ENCODE measurements around the gene OPTC. TPM values are rescaled to one million over a fixed set of nuclear protein-coding genes. Genes with fewer than 3 reads are reported as not detected.

Gene OPTC
- total RNA-seq, 1 donor from 2014 or later = not detected

DNA sequence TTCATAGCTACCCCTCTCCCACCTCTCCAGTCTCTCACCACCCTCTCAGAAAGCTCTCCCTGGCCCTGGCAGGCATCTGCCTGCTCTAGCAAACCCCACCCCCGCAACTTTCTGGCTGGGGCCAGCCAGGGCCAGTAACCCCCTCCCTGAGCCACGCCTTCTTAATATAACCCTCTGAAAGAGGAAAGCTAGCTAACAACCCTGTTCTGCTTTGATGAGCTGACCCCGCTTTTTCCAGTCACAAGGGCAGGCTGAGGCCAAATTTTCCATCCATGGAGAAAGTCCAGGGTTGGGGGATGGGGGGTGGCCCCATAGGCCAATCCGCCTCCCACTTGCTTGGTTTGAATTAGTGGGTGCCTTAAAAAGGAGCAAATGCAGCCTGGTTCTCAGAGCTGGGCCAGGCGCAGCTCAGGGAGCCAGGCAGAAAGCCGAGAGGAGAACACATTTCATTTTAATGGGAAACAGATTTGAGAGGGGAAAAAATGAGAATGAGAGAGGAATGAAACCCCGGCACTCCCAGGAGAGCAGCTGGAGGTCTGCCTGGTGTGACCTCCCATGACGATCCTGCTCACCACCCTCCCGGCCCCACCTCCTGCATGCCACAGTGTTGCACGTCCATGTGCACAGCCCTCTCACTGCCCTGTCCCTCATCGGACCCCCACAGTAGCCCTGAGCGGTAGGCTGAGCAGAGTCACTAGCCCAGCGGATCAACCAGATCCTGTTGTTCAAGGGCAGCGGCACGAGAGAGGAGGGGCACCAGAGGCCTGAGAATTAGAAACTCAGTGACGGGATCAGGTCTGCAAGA lies 62.3 kb downstream of the OPTC start:
- peak overlapping the region; percentile 63 for H3K27ac Mint-ChIP-seq
- H3K27me3 Mint-ChIP-seq (ENCODE audit: insufficient read depth) = peaks cover 14% of the 10 kb centered on the region
- H3K4me3 Mint-ChIP-seq = no peak overlapping the region

DNA sequence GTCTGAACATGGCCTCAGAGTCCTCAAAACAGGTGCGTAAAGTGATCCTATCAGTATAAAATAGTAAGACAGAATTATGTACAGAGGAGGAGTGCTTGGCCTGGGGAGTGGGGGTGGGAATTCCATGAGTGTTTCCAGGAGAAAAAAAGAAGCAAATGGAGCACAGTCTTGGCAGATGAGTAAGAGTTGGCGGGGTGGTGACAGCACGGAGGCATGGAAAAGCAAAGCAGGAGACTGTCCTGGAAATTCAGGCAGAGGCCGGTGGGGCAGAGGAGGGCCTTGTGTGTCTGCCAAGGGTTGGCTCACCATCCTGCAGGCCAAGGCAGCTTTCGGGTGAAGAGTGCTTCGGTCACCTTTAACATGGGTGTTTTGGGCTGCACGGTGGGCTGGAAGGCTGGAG lies 63.4 kb downstream of the OPTC start:
- no peaks in the 10 kb centered on the region for H3K9me3 Mint-ChIP-seq
- peaks cover 19% of the 10 kb centered on the region for H3K27me3 Mint-ChIP-seq (ENCODE audit: insufficient read depth)
- no peak overlapping the region for H3K4me3 Mint-ChIP-seq

More for the DNA sequence above, 62.3 kb downstream of the OPTC start:
- intact Hi-C loops (cut with micrococcal nuclease) = no loop called here
- DNase-seq (ENCODE audit: low spot score) = no peak
- Mint-ChIP-seq H3K36me3 (ENCODE audit: low read depth) (peaks cover 2% of the 10 kb centered on the region), H3K9me3 (no peaks in the 10 kb centered on the region), H3K4me1 (ENCODE audit: low read depth) (no peaks in the 10 kb centered on the region)

DNA sequence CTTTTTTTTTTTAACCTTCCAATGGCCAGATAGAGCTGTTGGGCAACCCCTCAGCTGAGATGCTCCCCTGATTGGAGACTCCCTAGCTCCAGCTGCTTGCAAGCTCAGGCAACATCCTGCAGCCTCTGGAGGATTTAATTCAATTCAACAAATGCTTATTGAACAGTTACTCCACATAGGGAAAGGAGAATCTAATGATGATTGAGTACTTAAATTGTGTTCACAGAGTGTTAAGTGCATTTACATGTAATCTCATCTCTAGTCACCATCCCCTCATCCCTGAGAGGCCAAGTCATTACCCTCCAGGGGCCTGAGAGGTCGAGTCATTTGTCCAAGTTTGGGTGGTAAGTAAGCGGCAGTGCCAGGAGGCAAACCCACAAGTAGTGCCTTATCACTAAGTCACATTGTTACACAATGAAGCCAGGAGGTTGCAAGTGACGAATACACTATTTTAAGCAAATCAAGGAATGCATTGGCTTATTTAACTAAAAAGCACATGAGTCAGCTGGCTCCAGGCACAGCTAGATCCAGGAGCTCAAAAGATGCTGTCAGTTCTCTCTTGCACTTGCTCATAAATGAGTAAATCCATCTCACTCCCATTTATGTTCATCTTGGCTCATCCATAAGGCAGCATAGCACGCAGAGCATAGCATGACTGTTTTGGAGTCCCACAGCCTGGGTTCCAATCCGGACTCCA lies 64.3 kb downstream of the OPTC start:
- intact Hi-C loops (cut with micrococcal nuclease) = no loop called here

More for the DNA sequence above, 63.4 kb downstream of the OPTC start:
- H3K4me1 Mint-ChIP-seq (ENCODE audit: low read depth) = no peaks in the 10 kb centered on the region
- no peak for DNase-seq (ENCODE audit: low spot score)
- intact Hi-C loops (cut with micrococcal nuclease) = no loop called here
- peaks cover 2% of the 10 kb centered on the region for H3K36me3 Mint-ChIP-seq (ENCODE audit: low read depth)
- H3K27ac Mint-ChIP-seq = no peak overlapping the region

More for the DNA sequence above, 64.3 kb downstream of the OPTC start:
- Mint-ChIP-seq H3K27ac (no peak overlapping the region), H3K4me3 (no peak overlapping the region), H3K9me3 (no peaks in the 10 kb centered on the region), H3K4me1 (ENCODE audit: low read depth) (no peaks in the 10 kb centered on the region), H3K36me3 (ENCODE audit: low read depth) (peaks cover 2% of the 10 kb centered on the region), H3K27me3 (ENCODE audit: insufficient read depth) (peaks cover 13% of the 10 kb centered on the region)
- no peak for DNase-seq (ENCODE audit: low spot score)

Other genes starting within 250 kb of the OPTC start
- 137 and 139 TPM in 2 replicates for gene BTG2, start 188.6 kb upstream of the OPTC start, total RNA-seq
- gene FMOD, start 143.0 kb upstream of the OPTC start, total RNA-seq = 3.4 and 4.1 TPM in 2 replicates
- gene PRELP, start 18.3 kb upstream of the OPTC start, total RNA-seq = not detected in 2 replicates
- 47.4 and 49.8 TPM in 2 replicates for gene ATP2B4, start 132.7 kb downstream of the OPTC start, total RNA-seq

Measured in activated T-helper 1 cell treated with anti-CD3 and anti-CD28 coated beads, Interleukin-12 subunit alpha, Interleukin-12 subunit beta, Interleukin-2, Interleukin-4 antibody, amounts not matched to agents 30 ng/mL and 10 ng/mL and 1 ng/mL, durations not matched to agents 14 hours and 24 hours and 36 hours (primary cell).